HG03108 (cell line): ENCODE results near the gene MRPL46.

Source experiments
- ATAC-seq: cut with Tn5 transposase; IDR thresholded peaks from one replicate; pipeline ENCODE4 v1.9.1; 2021; ENCODE audit warnings: moderate library complexity; ENCODE audit not compliant: unreplicated experiment

The MRPL46 gene

GRCh38 chr15:88467073-88467934, at the start of gene MRPL46, which contains the start of gene MRPS11:
Gene MRPL46 (minus strand): TSS chr15:88467388. CDS start chr15:88467377, 11 bp downstream.
Gene MRPS11 (plus strand): TSS chr15:88467708. CDS start chr15:88467718, 10 bp downstream.
- peak; percentile 86 for ATAC-seq

GRCh38 chr15:88513195-88513594, 46.0 kb upstream of the MRPL46 start:
- ATAC-seq = no peak

- ATAC-seq = no peak
These were observed 45.4 kb upstream of the MRPL46 start for GRCh38 chr15:88512601-88513000.

DNA sequence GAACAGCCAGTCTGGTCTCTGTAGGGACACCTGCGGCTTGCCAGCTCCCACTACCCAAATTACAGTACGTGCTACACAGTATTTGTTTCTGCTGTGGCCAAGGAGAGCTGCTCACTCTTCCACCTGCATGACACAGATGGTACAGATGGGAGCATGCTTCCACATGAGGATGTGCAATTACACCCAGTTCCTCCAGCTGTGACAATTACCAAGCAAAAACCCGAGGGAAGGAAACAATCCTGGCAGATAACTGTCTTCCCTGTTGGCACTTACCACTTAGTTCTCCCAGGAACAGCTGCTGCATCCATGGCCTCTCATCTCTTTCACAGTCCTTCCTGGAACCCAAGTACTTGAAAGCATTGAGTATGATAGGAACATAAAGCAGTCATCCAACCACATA, 44.9 kb upstream of the MRPL46 start:
- ATAC-seq = no peak

DNA sequence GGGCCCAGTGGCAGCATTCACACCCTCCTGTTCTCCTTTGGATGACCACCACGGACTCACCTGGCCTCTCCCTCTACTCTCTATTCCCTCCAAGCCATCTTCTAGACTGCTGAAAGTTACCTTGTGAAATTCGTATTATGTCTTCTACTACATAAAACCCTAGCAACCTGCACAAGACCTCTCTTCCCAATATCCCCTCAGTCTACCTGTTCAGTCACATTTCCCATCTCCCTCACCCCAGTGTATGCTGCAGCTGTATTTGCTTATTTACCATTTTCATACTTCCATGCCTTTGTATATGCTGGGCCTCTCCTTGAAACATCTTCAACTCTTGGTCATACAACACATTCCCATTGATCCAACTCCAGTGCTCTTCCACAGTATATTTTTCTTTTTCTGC, 44.0 kb upstream of the MRPL46 start:
- ATAC-seq = no peak

DNA sequence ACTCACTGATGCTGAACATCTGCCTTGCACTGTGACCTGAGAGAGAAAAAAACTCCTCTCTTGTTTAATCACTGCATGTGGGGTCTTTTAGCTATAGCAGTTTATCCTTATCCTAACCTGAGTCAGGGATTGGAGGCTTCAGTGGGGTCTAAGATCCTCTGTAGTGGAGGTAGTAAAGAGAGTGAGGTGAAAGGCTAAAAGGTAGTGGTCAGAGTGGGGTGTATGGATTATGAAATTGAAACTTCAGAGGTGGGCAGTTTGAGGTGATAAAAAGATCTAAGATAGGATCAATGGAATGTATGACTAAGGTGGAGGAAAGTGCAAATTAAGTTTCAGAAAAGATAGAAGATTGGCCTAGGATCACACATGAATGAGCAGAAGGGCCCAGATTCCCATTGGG, 42.8 kb upstream of the MRPL46 start:
- no peak for ATAC-seq

DNA sequence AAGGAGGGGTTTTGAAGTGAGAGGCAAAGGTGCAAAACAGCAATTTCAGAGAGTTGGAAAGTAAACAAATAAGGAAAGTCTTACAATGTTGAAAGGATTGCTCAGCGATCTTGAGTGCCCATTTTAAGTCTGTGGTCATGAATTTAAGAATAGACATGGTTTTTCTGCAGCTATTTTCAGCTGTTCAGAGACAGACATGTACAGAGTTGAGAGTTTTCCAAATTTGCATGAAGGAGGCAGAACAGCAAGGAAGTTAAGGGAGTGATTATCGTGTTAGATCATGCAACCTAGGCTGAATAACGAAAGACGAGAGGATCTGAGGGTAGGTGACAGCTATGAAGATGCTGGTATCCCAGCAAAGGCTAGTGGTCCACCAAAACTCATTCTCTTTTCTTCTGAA, 42.1 kb upstream of the MRPL46 start:
- no peak for ATAC-seq

GRCh38 chr15:88506628-88507027, 39.4 kb upstream of the MRPL46 start:
- no peak for ATAC-seq

DNA sequence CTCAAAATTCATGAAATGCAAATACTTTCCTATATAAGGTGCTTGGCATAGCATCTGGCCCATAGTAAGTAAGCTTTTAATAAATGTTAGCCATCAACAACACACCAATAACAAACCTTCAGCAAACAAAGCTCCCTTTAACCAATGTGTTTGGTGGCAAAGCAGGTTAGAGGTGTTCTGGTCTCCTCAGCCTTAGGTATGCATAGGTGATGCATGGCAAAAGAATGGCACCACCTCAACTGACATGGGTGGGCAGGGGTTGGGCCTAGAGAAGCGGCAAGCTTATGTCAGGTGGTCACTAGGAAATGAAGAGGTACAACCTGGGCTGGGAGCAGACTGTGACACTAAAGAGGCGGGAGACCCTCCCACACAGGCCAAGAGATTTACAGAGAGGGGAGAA, 38.5 kb upstream of the MRPL46 start:
- ATAC-seq = no peak

- ATAC-seq = no peak
These were observed 37.3 kb upstream of the MRPL46 start for GRCh38 chr15:88504445-88504844.

DNA sequence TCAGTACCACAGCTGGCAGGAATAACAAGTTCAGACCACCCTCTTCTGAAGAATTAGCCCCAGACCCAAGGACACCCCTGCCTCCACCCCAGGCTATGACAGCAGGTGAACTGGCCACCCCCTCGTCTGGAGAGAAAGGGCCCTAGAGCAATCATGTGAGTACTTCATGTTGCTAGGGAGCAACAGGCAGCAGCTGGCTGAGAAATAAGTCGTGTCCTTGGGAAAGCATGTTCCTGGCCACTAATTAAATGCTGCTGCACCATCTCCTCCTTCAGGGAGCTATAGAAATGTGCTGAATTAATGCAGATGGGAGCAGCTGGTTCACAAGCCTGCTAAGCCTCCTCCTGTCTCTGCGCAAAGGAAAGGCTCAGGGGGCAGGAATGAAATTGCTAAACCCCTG, 31.8 kb upstream of the MRPL46 start:
- ATAC-seq = no peak

DNA sequence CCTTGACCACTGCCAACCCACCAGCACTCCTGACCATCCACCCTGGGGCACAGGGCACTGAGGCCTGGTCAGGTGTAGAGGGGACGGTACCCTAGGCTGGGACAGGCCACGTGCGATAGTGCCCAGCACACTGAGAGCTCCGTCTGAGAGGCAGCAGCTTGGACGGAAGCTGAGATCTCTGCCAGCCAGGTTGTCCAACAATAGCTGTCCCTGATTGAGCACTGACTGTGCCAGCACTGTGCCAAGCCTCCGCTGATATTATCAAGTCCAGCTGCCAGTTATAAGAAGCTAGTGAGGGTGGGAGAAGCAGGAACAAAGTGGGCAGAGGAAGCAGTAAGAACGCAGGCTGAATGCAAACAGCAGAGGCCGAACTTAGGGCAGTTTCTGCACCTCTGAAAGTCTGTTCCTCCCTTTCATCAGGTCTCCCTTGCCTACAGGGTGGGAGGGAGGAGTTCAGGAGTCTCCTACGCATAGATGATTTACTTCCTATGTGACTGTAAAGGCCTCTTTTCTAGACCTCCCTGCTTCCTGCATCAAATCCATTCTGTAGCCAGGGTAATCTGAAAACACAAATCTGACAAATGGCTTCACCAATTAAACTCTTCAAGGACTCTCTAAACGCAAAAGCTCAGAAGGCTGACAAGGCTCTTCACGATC, 30.0 kb upstream of the MRPL46 start:
- ATAC-seq = no peak

GRCh38 chr15:88493844-88494243, 26.7 kb upstream of the MRPL46 start:
- ATAC-seq = no peak

DNA sequence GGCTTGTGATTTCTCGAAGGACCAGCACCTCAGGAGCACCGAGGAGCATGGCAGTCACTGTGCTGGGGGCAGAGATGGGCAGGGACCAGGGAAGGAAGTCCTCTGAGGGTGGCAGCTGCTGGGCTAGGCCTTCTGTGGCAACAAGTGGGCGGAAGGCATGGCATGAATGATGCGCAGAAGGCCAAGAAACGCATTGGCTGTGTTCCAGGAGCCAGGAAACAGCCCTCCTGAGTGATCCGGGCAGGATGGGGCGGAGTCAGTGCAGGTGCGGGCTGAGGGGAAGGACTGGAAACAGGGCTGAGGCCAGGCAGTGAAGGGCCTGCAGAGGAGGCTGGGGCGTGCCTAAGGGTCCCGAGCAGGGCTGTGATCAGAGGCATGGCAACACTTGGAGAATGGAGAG, 24.0 kb upstream of the MRPL46 start:
- no peak for ATAC-seq

- no peak for ATAC-seq
These were observed 22.8 kb upstream of the MRPL46 start for GRCh38 chr15:88490036-88490435.

DNA sequence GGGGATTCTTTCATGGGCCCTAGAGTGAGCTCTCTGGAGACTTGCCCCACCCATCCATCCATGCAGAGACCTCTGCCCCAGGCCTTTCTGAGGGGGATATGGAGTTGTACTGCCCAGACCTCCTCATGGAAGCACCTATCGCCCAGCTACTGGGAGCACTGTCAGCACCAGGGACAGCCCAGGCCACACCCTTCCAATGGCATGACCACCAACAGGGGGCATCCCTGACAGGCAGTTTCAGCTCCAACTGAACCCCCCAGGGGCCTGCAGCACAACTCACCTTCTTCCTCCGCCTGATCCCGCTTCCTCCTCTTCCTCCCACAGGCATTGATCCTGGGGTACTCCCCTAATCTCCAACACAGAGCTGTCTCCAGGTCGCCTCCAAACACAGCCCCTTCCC, 22.1 kb upstream of the MRPL46 start:
- ATAC-seq = no peak

DNA sequence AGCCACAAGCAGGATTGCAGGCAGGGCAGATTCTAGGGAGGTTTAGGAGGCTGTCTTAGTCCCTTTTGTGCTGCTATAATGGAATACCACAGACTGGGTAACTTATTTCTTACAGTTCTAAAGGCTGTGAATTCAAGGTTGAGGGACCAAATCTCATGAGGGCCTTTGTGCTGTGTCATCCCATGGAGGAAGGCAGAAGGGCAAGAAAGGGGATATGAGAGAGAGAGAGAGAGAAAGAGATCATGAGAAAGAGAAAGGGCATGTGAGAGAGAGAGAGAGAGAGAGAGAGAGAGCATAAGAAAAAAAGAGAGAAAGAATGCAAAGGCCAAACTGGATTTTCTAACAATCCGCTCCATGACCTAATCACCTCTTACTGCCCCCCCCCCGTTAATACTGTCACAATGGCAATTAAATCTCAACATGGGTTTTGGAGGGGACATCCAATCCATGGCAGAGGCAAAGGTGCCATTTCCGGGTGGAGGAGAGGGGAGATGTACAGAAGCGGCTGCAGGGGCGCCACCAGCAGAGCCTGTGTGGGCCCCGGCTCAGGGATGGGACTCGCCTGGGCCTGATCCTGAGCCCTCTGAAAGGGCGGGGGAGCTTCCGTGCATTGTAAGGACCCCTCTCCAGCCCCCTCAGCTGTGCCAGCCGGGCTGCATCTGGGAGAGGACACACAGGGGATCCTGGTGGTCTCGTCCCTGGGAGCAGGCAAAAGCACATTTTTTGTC, 20.8 kb upstream of the MRPL46 start:
- no peak for ATAC-seq

DNA sequence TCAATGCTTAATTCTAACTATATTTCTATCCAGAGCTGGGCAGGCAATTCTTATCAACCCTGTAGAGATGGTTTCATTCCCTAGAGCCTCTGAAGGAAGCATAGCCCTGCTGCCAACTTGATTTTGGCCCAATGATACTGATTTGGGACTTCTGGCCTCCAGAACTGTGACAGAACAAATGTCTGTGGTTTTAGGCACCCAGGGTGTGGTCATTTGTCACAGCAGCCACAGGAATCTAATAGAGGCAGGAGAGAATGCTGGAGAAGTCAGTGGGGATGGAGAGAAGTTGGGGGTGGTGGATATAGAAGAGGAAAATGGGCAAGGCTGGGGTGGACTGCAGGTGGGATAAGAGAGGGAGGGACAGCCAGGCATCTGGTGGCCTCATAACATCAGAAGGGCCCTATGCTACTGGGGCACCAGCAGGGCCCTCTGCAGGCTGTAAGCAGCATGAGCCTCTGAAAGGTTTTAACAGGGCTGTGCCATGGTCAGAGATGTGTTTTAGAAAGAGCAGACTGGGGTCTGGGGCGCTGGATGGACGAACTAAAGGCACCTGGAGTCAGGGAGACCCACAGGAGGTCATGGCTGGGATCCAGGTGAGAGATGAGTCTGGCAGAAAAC, 20.1 kb upstream of the MRPL46 start:
- no peak for ATAC-seq

DNA sequence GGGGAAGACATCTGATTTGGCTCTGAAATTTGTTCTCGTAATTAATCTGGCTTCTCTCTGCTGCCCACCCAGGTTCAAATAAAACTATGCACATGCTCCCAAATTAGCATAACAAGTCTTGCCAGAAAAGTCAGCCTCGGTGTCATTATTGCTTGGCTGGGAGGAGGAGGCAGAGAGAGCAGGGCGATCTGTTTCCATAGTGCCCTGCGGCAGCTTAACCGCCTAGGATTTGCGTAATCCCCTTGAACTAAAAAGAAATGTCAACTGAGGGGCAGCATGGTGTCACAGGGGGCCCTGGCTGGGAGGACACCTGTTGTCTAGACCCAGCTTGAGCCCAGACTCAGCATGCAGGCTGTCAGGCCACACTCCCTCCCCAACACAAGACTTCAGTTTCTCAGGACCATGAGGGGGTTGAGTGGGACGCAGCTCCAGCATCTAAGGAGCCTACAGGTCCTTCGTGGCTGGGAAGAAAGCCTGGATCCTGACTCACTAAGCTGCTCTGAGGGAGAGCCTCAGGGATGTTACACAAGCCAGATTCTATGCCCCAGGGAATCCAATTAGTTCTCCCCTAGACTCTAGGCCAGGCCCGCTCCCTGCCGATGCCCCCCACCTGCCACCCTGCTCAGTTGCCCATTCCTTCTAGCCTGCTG, 17.6 kb upstream of the MRPL46 start:
- ATAC-seq = no peak

DNA sequence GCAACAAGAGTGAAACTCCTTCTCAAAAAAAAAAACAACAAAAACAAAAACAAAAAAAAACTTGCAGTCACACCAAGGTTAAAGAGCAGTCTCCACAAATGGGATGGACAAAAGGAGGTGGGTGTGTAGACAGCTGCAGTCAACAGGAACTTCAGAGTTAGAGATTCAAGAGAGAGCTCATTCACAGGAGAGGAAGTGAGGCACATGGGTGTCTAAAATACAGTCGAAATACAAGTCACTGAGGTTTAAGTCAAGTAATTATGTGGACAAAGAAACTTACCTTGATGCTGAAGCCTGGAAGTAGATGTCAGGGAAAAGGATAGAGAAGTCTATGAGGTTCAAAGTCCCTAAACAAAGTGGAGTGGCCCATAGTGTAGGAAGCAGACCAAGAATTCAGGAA, 15.1 kb upstream of the MRPL46 start:
- no peak for ATAC-seq

DNA sequence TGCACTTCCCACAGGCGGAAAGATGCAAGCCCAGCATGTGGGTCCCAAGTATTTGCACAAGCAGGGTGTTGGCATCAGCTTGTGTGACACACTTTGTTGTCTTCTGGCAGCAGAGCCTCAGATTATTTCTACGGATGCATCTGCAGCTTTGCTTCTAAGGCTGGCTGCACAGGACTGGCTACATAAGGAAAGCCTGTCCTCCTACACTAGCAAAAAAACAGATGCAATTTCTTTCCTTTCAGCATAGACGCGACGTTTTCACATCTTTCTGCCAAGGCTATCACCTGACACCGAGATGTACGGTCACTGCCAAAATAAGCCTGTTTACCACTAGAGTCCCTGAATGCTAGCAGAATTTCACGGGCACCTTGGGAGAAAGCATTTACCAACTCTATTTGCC, 13.8 kb upstream of the MRPL46 start:
- no peak for ATAC-seq
